Gastrocnemius medialis (tissue), 4 donors: ENCODE results near the gene ERAP2.

ENCODE experiments used
- POLR2A ChIP-seq, 2 donors: fragments of 450-650 bp; IDR thresholded peaks; one replicate each; pipeline ENCODE4 v1.6.1; 2017; ENCODE audit warnings: antibody characterized with exemption in 2 of 2, mild to moderate bottlenecking in 2 of 2, moderate library complexity in 2 of 2
- TF ChIP-seq, protein P1 (sequence below), 5 experiments: fragments of 450-650 bp in 3 of 5; fragments of 200-600 bp in 2 of 5; sonication (generic) in 2 of 5; IDR thresholded peaks in 4 of 5; conservative IDR thresholded peaks in 1 of 5; 1 replicate in 4 of 5; 2 replicates in 1 of 5; pipeline ENCODE4 v1.5.1; 2016 to 2019; ENCODE audit warnings: antibody characterized with exemption in 5 of 5, mild to moderate bottlenecking in 3 of 5, moderate library complexity in 3 of 5

DNA sequence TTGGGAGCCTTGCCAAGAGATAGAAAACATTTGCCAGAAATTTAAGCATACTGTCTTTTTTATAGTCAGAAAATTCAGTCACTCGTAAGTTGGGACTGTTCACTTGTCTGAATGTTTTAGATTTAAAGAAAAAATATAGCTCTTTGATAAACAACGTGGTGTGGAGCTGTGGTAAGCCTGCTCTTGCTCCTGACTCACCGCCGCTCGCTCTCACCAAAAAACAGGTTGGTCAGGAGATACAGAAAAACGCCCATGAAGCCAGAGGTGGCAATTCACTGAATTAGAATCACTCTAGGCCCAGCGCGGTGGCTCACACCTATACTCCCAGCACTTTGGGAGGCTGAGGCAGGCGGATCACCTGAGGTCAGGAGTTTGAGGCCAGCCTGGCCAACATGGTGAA is 65.8 kb downstream of the ERAP2 start:
- TF ChIP-seq, protein P1, sequence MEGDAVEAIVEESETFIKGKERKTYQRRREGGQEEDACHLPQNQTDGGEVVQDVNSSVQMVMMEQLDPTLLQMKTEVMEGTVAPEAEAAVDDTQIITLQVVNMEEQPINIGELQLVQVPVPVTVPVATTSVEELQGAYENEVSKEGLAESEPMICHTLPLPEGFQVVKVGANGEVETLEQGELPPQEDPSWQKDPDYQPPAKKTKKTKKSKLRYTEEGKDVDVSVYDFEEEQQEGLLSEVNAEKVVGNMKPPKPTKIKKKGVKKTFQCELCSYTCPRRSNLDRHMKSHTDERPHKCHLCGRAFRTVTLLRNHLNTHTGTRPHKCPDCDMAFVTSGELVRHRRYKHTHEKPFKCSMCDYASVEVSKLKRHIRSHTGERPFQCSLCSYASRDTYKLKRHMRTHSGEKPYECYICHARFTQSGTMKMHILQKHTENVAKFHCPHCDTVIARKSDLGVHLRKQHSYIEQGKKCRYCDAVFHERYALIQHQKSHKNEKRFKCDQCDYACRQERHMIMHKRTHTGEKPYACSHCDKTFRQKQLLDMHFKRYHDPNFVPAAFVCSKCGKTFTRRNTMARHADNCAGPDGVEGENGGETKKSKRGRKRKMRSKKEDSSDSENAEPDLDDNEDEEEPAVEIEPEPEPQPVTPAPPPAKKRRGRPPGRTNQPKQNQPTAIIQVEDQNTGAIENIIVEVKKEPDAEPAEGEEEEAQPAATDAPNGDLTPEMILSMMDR (IDR thresholded peaks at IDR 0.05 in 4 of 5, conservative IDR thresholded peaks at IDR 0.05 in 1 of 5) = no peak
- no peak for TF ChIP-seq POLR2A (IDR thresholded peaks at IDR 0.05)
